ENCODE results near the gene SERTAD4. TPM values are rescaled to one million over a fixed set of nuclear protein-coding genes. Genes with fewer than 3 reads are reported as not detected.
A peak's percentile ranks its signal among the peaks of the same experiment; 100 is the strongest.

The SERTAD4 gene
- total and polyA plus RNA-seq, 4 donors, result 3.7 to 14.6 (median 4.4) TPM

DNA sequence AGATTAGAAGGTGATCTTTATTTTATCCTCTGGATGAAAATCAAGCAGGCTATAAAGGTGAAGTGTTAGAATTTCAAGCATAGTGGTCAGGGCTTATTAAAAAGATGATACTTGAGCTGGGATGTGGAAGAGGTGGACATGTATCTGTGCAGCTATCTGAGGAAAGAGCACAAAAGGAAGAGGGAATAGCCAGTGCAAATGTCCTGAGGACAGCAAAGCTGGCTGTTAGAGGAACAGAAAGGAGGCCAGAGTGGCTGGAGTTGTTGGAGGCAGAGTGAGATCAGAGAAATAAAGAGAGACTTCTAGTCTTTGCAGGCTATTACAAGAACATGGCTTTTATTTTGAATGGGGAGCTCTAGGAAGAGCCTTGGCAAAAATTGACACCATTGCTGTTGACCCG lies 4.4 kb upstream of the SERTAD4 start:
- DNase-seq (no peak), ATAC-seq (ENCODE audit: low FRiP score) (no peak)
- Histone ChIP-seq H3K36me3 (ENCODE audit: control insufficient read depth in 1 of 2, insufficient read depth in 2 of 2, low read length in 1 of 2) (no peaks in the 10 kb centered on the region), H3K27ac (ENCODE audit: low read depth in 1 of 2, low read length in 2 of 2) (no peak overlapping the region), H3K4me3 (ENCODE audit: low read length in 2 of 2) (no peak overlapping the region), H3K9me3 (ENCODE audit: control insufficient read depth, low read length) (no peaks in the 10 kb centered on the region), H3K4me1 (ENCODE audit: control insufficient read depth in 1 of 2, insufficient read depth in 2 of 2, low read length in 2 of 2) (no peaks in the 10 kb centered on the region), H3K27me3 (ENCODE audit: control insufficient read depth in 1 of 2, insufficient read depth in 2 of 2, low read length in 1 of 2) (no peaks in the 10 kb centered on the region)
- 96 to 98% methylated on average over 1 of the region's 1 CpG for WGBS, 2 donors
- intact Hi-C loops (cut with DNase I), result no loop called here

DNA sequence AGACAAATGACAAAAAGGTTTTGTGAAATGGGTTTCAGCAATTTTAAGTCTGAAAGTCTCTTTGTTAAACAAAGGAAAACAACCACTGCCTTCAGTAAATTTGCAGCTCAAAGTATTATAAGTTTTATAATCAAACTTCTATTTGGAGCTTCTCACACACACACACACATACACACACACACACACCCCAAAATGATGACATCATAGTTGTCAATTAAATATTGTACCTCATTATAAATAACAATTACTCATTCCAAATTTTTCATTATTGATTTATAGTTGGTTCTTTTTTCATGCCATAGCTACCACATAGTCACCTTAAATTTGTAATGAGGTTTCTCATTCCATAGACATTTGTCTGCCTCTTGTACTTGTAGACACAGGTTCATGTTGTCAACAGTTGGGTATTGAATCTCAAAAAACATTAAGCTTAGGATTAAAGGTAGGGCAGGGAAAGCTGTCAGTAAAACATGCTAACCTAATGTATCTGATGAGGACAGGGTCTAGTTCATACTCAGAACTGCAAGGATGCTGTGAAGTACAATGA lies 2.4 kb upstream of the SERTAD4 start:
- Histone ChIP-seq H3K4me1 (ENCODE audit: control insufficient read depth in 1 of 2, insufficient read depth in 2 of 2, low read length in 2 of 2) (no peaks in the 10 kb centered on the region), H3K27me3 (ENCODE audit: control insufficient read depth in 1 of 2, insufficient read depth in 2 of 2, low read length in 1 of 2) (no peaks in the 10 kb centered on the region), H3K4me3 (ENCODE audit: low read length in 2 of 2) (no peak overlapping the region), H3K27ac (ENCODE audit: low read depth in 1 of 2, low read length in 2 of 2) (no peak overlapping the region), H3K9me3 (ENCODE audit: control insufficient read depth, low read length) (no peaks in the 10 kb centered on the region), H3K36me3 (ENCODE audit: control insufficient read depth in 1 of 2, insufficient read depth in 2 of 2, low read length in 1 of 2) (no peaks in the 10 kb centered on the region)
- intact Hi-C loops (cut with DNase I), result loop anchor here (5.0 to 10.0 kb wide), 3 partner anchors 62 to 165 kb away; no protein-coding TSS in a partner anchor
- no peak for DNase-seq
- no peak for ATAC-seq (ENCODE audit: low FRiP score)

DNA sequence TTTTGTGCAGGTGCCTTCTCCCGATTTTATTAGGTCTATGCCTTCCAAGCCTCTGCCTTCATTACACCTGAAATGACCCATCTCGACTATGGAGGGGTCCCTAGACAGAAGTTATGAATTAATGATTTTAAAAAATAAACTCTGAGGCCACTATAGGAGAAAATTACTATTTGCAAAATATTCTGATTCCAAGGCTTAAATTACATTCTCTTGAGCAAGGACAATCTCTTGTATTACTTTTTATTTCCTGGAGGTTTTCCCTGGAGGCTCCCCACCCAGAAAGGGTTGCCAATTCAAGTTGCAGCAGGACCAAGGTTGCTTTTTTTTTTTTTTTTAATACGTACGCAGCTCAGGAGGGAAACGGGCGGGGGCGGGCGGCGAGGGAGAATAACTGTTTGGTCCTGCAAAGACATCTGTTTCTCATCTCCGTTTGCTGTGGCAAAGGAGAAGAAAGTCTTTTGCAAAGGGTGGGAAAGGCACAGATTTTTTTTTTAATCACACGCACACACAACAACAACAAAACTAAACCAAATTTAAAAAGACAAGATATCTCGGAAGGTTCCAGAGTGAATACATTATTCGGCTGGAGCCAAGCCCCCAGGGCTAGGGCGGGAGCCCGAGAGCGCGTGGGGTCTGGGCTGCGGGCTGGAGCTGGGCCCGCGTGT lies 618 bp upstream of the SERTAD4 start:
- no peak for ATAC-seq (ENCODE audit: low FRiP score)
- WGBS, 2 donors, result 7 to 8% methylated on average over 20 of the region's 20 CpGs
- no peaks in the 10 kb centered on the region for H3K36me3 ChIP-seq (ENCODE audit: control insufficient read depth in 1 of 2, insufficient read depth in 2 of 2, low read length in 1 of 2)
- peak overlapping the region; percentile 80 to 97 for H3K4me3 ChIP-seq (ENCODE audit: low read length in 2 of 2)
- no peaks in the 10 kb centered on the region for H3K27me3 ChIP-seq (ENCODE audit: control insufficient read depth in 1 of 2, insufficient read depth in 2 of 2, low read length in 1 of 2)
- H3K27ac ChIP-seq (ENCODE audit: low read depth in 1 of 2, low read length in 2 of 2), result peak overlapping the region in 1 of 2 donors; percentile 32
- H3K9me3 ChIP-seq (ENCODE audit: control insufficient read depth, low read length), result no peaks in the 10 kb centered on the region
- H3K4me1 ChIP-seq (ENCODE audit: control insufficient read depth in 1 of 2, insufficient read depth in 2 of 2, low read length in 2 of 2), result no peaks in the 10 kb centered on the region
- no peak for DNase-seq
- intact Hi-C loops (cut with DNase I), result loop anchor here (5.0 to 10.0 kb wide), 3 partner anchors 60 to 163 kb away; no protein-coding TSS in a partner anchor

DNA sequence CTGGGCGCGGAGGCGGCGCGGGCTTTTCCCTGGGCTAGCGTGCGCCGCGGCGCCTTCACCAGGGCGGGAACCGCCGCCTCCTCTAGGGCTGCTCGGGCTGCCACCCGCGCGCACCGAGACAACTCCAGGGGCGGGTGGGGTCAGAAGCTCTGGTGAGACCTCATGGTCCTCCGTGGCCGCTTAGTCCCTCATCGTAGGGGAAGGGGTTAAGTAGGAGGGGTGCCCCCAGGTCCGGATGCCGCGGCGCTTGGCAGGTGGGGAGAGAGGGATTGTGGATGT lies 559 bp downstream of the SERTAD4 start:
- no peaks in the 10 kb centered on the region for H3K9me3 ChIP-seq (ENCODE audit: control insufficient read depth, low read length)
- H3K36me3 ChIP-seq (ENCODE audit: control insufficient read depth in 1 of 2, insufficient read depth in 2 of 2, low read length in 1 of 2), result no peaks in the 10 kb centered on the region
- 0 to 1% methylated on average over 26 of the region's 26 CpGs for WGBS, 2 donors
- peak overlapping the region; percentile 80 to 97 for H3K4me3 ChIP-seq (ENCODE audit: low read length in 2 of 2)
- intact Hi-C loops (cut with DNase I), result loop anchor here (1.0 to 10.0 kb wide), 4 partner anchors 59 to 162 kb away; no protein-coding TSS in a partner anchor
- ATAC-seq (ENCODE audit: low FRiP score), result peak; percentile 61
- no peaks in the 10 kb centered on the region for H3K27me3 ChIP-seq (ENCODE audit: control insufficient read depth in 1 of 2, insufficient read depth in 2 of 2, low read length in 1 of 2)
- no peaks in the 10 kb centered on the region for H3K4me1 ChIP-seq (ENCODE audit: control insufficient read depth in 1 of 2, insufficient read depth in 2 of 2, low read length in 2 of 2)
- DNase-seq, result peak in 1 of 2 donors; percentile 86
- peak overlapping the region; percentile 36 to 89 for H3K27ac ChIP-seq (ENCODE audit: low read depth in 1 of 2, low read length in 2 of 2)

DNA sequence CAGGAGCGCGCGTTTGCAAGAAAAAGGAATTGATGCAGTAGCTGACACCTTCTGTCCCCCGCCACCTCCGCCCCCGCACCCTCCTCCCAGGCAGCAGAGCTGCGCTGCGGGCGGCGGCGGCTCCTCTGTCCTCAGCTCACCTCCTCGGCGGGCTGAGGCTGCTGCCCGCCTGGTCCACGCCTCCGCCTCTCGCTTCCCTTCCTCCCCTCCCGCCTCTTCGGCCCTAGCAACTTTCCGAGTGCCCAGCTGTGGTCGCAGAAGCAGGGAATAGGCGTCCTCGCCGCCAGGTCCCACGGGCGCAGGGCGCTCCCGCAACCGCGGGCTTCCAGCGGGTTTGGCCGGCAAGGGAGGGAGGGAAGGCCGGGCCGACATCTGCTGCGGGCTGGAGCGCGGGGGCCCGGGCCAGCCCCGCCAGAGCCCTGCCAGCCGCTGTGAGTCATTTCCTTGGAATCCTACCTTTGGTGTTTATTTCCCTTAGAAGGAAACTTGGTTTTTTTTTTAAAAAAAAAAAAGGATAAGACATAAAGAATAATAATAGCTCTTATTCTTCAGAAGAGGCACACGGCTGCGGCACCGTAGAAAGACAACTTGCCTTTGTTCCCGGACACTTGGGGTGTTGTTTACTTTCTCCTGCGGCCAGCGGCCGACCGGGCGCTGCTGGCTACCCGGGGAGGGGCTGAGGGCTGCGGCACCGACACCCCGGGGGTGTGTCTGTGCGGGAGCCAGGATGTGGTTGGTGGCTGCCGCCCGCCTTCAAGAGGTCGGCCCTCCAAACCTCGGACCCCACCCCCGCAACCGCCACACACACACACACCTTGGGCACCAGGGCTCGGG lies 1.1 kb downstream of the SERTAD4 start:
- H3K27ac ChIP-seq (ENCODE audit: low read depth in 1 of 2, low read length in 2 of 2), result peak overlapping the region; percentile 36 to 89
- no peaks in the 10 kb centered on the region for H3K4me1 ChIP-seq (ENCODE audit: control insufficient read depth in 1 of 2, insufficient read depth in 2 of 2, low read length in 2 of 2)
- ATAC-seq (ENCODE audit: low FRiP score), result peak; percentile 67
- peak overlapping the region; percentile 80 to 97 for H3K4me3 ChIP-seq (ENCODE audit: low read length in 2 of 2)
- H3K36me3 ChIP-seq (ENCODE audit: control insufficient read depth in 1 of 2, insufficient read depth in 2 of 2, low read length in 1 of 2), result no peaks in the 10 kb centered on the region
- H3K9me3 ChIP-seq (ENCODE audit: control insufficient read depth, low read length), result no peaks in the 10 kb centered on the region
- H3K27me3 ChIP-seq (ENCODE audit: control insufficient read depth in 1 of 2, insufficient read depth in 2 of 2, low read length in 1 of 2), result no peaks in the 10 kb centered on the region
- peak; percentile 63 to 88 for DNase-seq
- 1% methylated on average over 55 to 61 of the region's 61 CpGs for WGBS, 2 donors
- intact Hi-C loops (cut with DNase I), result loop anchor here (1.0 to 10.0 kb wide), 4 partner anchors 59 to 161 kb away; no protein-coding TSS in a partner anchor

DNA sequence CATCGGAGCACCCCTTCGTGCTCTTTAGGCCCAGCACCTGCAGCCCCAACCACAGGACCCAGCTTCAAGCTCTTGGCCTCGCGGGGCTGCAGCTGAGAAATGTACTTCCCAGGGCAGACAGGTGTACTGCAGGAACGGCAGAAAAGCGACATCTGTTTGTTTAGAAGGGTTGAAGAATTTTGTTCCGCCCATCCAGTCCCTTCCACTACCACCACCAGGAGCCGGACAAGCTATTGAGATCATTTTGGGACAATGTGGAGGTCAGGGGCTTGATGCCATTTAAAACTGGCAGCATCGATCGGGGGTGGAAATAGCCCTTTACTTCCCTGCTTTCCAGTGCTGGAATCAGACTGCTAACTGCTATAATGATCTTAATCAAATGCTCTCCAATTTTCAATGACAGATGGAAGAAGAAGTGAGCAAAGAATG lies 1.7 kb downstream of the SERTAD4 start:
- H3K4me3 ChIP-seq (ENCODE audit: low read length in 2 of 2), result peak overlapping the region in 1 of 2 donors; percentile 80
- no peaks in the 10 kb centered on the region for H3K9me3 ChIP-seq (ENCODE audit: control insufficient read depth, low read length)
- DNase-seq (no peak), ATAC-seq (ENCODE audit: low FRiP score) (no peak)
- no peaks in the 10 kb centered on the region for H3K4me1 ChIP-seq (ENCODE audit: control insufficient read depth in 1 of 2, insufficient read depth in 2 of 2, low read length in 2 of 2)
- intact Hi-C loops (cut with DNase I), result loop anchor here (5.0 to 10.0 kb wide), 3 partner anchors 58 to 160 kb away; no protein-coding TSS in a partner anchor
- peak overlapping the region in 1 of 2 donors; percentile 88 for H3K27ac ChIP-seq (ENCODE audit: low read depth in 1 of 2, low read length in 2 of 2)
- H3K36me3 ChIP-seq (ENCODE audit: control insufficient read depth in 1 of 2, insufficient read depth in 2 of 2, low read length in 1 of 2), result no peaks in the 10 kb centered on the region
- no peaks in the 10 kb centered on the region for H3K27me3 ChIP-seq (ENCODE audit: control insufficient read depth in 1 of 2, insufficient read depth in 2 of 2, low read length in 1 of 2)
- 18 to 19% methylated on average over 10 of the region's 10 CpGs for WGBS, 2 donors

DNA sequence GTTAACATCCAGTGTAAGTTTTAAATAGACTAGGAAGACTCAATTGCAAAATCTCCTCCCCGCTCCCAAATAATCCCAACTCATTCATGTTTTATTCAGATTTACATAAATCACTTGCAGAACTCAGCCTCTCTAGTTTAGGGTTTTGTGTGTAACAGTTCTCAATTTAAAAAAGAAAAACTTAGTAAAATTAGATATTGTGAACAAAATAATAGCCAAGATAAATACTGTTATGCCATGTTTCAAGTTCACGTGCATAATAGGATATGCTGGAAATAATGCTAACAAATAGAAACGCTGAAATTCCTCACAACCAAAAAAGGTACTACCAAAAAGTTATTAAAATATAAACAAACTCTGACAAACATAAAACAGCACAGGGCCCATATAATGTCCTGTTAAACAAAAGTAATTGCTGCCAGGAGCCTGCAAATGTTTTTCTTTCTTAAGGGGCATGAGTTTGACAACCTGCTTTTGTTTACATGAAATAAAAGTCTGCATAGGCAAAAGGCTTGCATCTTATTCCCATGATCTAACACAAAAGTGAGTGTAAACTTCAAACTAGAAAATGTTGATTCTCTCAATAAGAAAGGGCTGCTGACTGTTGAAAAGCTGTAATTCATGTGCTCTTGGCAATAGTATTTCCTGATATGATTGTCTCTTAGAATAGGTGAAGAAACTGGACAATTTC lies 2.9 kb downstream of the SERTAD4 start:
- Histone ChIP-seq H3K9me3 (ENCODE audit: control insufficient read depth, low read length) (no peaks in the 10 kb centered on the region), H3K36me3 (ENCODE audit: control insufficient read depth in 1 of 2, insufficient read depth in 2 of 2, low read length in 1 of 2) (no peaks in the 10 kb centered on the region), H3K27ac (ENCODE audit: low read depth in 1 of 2, low read length in 2 of 2) (no peak overlapping the region), H3K4me1 (ENCODE audit: control insufficient read depth in 1 of 2, insufficient read depth in 2 of 2, low read length in 2 of 2) (peaks cover 2 to 3% of the 10 kb centered on the region in 2 donors), H3K4me3 (ENCODE audit: low read length in 2 of 2) (no peak overlapping the region), H3K27me3 (ENCODE audit: control insufficient read depth in 1 of 2, insufficient read depth in 2 of 2, low read length in 1 of 2) (no peaks in the 10 kb centered on the region)
- intact Hi-C loops (cut with DNase I), result loop anchor here (10.0 kb wide), 2 partner anchors 91 to 159 kb away; no protein-coding TSS in a partner anchor
- DNase-seq (no peak), ATAC-seq (ENCODE audit: low FRiP score) (no peak)
- WGBS, 2 donors, result 54 to 57% methylated on average over 3 of the region's 3 CpGs

DNA sequence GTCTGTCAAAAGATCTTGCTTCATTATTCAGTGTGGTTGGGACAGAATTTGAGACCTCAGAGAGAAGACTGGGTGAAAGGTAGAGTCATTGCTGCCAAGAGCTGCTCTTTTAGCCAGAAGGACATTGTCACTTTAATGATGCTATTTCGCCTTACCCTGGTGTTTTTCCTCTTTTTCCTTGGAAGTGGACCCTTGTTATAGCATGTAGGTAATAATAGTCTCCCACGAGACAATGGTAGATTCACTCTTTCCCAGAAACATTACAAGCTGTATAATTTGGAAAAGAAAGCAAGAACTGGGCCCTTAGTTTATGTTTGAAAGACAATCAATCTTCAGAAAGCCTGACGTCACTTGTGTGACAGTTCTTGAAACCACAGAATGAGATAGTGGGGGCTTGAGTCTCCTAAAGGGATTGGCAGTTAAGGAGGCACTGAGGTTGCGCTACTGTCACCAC lies 3.8 kb downstream of the SERTAD4 start:
- peaks cover 3% of the 10 kb centered on the region in 2 donors for H3K4me1 ChIP-seq (ENCODE audit: control insufficient read depth in 1 of 2, insufficient read depth in 2 of 2, low read length in 2 of 2)
- H3K27me3 ChIP-seq (ENCODE audit: control insufficient read depth in 1 of 2, insufficient read depth in 2 of 2, low read length in 1 of 2), result no peaks in the 10 kb centered on the region
- H3K4me3 ChIP-seq (ENCODE audit: low read length in 2 of 2), result no peak overlapping the region
- ATAC-seq (ENCODE audit: low FRiP score), result peak; percentile 19
- no peaks in the 10 kb centered on the region for H3K9me3 ChIP-seq (ENCODE audit: control insufficient read depth, low read length)
- no peaks in the 10 kb centered on the region for H3K36me3 ChIP-seq (ENCODE audit: control insufficient read depth in 1 of 2, insufficient read depth in 2 of 2, low read length in 1 of 2)
- intact Hi-C loops (cut with DNase I), result loop anchor here (10.0 kb wide), 2 partner anchors 92 to 158 kb away; no protein-coding TSS in a partner anchor
- DNase-seq, result no peak
- H3K27ac ChIP-seq (ENCODE audit: low read depth in 1 of 2, low read length in 2 of 2), result peak overlapping the region; percentile 46 to 86
- WGBS, 2 donors, result 8 to 14% methylated on average over 4 of the region's 4 CpGs

Measured in aorta (tissue), 5 donors.